ENCODE data around the gene CSNK2A1. TPM values are rescaled to one million over a fixed set of nuclear protein-coding genes. Genes with fewer than 3 reads are reported as not detected.

Gene CSNK2A1
- total RNA-seq, 1 donor from 2014 or later, result 207 TPM

DNA sequence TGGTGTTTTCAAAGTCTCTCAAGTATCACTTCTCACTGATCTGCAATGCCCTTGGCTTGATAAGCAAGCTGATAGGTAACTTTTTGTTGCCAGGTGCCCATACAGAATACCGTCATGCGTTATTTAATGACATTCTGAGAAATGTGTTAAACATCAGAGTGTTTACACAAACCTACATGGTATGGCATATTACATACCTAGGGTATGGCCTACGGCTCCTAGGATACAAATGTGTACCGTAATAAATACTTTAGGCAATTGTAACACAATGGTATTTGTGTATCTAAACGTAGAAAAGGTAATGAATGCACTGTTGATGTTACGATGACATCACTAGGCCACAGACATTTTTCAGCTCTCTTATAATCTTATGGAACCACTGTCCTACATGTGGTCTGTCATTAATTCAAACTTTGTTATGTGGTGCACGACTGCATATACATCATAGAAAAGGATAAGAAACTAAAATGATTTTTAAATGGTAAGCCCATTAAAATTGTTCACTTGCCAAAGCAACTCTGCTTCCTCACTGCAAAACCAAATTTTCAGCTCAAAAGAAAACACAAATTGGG is 35.7 kb downstream of the CSNK2A1 start:
- peaks cover 16% of the 10 kb centered on the region for H3K36me3 Mint-ChIP-seq (ENCODE audit: low read depth)
- DNase-seq (ENCODE audit: low read depth, low spot score), result no peak
- TF ChIP-seq, protein P1, sequence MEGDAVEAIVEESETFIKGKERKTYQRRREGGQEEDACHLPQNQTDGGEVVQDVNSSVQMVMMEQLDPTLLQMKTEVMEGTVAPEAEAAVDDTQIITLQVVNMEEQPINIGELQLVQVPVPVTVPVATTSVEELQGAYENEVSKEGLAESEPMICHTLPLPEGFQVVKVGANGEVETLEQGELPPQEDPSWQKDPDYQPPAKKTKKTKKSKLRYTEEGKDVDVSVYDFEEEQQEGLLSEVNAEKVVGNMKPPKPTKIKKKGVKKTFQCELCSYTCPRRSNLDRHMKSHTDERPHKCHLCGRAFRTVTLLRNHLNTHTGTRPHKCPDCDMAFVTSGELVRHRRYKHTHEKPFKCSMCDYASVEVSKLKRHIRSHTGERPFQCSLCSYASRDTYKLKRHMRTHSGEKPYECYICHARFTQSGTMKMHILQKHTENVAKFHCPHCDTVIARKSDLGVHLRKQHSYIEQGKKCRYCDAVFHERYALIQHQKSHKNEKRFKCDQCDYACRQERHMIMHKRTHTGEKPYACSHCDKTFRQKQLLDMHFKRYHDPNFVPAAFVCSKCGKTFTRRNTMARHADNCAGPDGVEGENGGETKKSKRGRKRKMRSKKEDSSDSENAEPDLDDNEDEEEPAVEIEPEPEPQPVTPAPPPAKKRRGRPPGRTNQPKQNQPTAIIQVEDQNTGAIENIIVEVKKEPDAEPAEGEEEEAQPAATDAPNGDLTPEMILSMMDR (conservative IDR thresholded peaks at IDR 0.05), result no peak
- peaks cover 4% of the 10 kb centered on the region for H3K4me1 Mint-ChIP-seq
- no peaks in the 10 kb centered on the region for H3K9me3 Mint-ChIP-seq
- no peaks in the 10 kb centered on the region for H3K27me3 Mint-ChIP-seq (ENCODE audit: low read depth)
- no peak overlapping the region for H3K27ac Mint-ChIP-seq (ENCODE audit: unreplicated experiment)
- no peak overlapping the region for H3K4me3 Mint-ChIP-seq

DNA sequence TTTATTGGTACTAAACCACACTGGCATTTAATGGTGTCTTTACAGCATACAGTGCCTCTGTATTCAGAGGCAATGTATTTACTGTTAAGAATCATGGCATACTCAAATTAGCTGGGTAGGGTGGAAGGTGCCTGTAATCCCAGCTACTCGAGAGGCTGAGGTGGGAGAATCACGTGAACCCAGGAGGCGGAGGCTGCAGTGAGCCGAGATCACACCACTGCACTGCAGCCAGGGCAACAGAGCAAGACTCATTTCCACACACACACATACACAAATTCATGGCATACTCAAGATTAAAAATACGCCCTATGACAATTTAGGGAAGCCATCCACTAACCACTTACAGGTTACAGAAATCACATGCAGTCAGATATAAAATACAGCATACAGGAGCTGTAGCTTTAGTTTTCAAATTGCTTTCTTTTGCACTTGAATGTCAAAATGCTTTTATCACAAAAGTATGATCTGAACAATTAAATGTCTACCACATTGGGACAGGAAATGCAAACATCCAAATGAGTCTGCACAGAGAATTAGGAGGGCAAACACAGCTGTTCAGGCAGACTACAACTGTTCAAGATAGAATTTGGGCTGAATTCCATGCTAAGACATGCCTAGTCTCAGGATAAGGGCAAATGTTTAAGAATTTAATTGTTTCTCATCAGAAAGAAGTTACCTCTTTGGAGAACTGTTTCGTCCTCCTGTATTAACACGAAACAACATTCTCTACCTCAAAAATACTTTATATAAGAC is 36.4 kb downstream of the CSNK2A1 start:
- H3K27ac Mint-ChIP-seq (ENCODE audit: unreplicated experiment), result no peak overlapping the region
- H3K36me3 Mint-ChIP-seq (ENCODE audit: low read depth), result peaks cover 18% of the 10 kb centered on the region
- TF ChIP-seq, protein P1 (conservative IDR thresholded peaks at IDR 0.05), result no peak
- H3K9me3 Mint-ChIP-seq, result no peaks in the 10 kb centered on the region
- no peak for DNase-seq (ENCODE audit: low read depth, low spot score)
- peaks cover 4% of the 10 kb centered on the region for H3K4me1 Mint-ChIP-seq
- H3K4me3 Mint-ChIP-seq, result no peak overlapping the region
- no peaks in the 10 kb centered on the region for H3K27me3 Mint-ChIP-seq (ENCODE audit: low read depth)

DNA sequence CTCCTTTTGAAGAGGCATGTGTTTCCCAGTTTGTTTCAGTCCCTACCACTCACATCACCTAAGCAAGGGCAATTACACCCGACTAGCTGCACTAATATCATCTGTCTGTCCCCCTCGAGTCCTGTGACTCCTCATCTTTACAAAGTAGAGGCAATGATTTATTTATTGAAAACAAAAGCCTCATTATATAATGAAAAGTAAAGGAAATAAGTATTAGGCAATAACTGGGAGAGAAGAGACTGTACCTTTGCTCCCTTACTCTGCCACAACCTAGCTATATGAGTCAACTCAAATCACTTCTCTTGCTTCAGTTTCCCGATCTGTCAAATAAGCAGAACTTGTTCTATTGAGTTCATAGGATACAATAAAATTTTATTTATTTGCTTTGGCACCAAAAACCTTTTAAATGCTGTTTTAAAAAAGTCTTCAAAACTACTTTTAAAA is 38.9 kb downstream of the CSNK2A1 start:
- no peak overlapping the region for H3K4me3 Mint-ChIP-seq
- no peaks in the 10 kb centered on the region for H3K4me1 Mint-ChIP-seq
- TF ChIP-seq, protein P1 (conservative IDR thresholded peaks at IDR 0.05), result no peak
- no peaks in the 10 kb centered on the region for H3K9me3 Mint-ChIP-seq
- no peak for DNase-seq (ENCODE audit: low read depth, low spot score)
- no peaks in the 10 kb centered on the region for H3K27me3 Mint-ChIP-seq (ENCODE audit: low read depth)
- H3K27ac Mint-ChIP-seq (ENCODE audit: unreplicated experiment), result no peak overlapping the region
- H3K36me3 Mint-ChIP-seq (ENCODE audit: low read depth), result peaks cover 21% of the 10 kb centered on the region

DNA sequence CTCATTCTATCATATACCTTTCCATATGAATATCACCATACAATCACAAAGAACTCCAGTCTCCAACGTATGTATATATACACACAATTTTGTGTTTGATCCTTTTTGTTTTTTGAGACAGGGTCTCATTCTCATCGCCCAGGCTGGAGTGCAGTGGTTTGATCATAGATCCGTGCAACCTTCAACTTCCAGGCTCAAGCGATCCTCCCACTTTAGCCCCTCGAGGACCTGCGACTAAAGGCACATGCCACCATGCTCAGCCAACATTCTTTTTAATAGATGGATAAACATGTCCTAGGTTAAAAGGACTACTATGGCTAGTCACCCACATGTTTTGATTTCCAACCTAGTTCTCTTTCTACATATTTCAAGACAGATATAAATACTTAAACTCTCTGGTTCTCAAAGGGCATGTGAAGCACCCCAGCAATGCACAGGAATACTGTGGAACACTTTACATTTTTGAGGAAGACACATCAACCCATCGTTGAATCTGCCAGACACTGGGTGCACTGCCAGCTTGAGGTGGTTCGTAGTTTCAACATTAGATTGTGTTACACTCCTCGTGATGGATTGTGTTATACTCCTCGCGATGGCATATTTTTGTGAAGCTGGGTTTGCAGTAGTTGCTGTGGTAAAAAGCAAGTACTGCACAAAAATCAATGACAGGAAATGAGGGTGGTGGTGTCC is 40.4 kb downstream of the CSNK2A1 start:
- Mint-ChIP-seq H3K36me3 (ENCODE audit: low read depth) (peaks cover 23% of the 10 kb centered on the region), H3K27me3 (ENCODE audit: low read depth) (no peaks in the 10 kb centered on the region), H3K9me3 (no peaks in the 10 kb centered on the region), H3K4me3 (no peak overlapping the region), H3K4me1 (no peaks in the 10 kb centered on the region), H3K27ac (ENCODE audit: unreplicated experiment) (no peak overlapping the region)
- TF ChIP-seq, protein P1 (conservative IDR thresholded peaks at IDR 0.05), result no peak
- no peak for DNase-seq (ENCODE audit: low read depth, low spot score)

DNA sequence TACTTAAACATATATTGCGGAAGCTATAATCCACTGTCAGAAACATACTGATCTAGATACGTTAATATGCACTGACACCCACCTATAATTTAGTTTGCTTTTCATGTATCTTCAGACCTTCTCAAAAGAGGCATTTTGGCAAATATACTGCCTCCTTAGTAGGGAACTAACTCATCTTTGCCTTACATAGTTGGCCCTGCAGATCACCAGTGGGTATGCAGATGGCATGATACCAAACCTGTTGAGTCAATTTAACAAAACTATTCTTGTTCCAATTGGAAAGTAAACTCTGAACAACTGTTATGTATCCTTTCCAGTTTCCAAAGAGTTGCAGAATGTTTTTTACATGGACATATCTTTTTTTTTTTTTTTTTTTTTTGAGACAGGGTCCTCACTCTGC is 45.6 kb downstream of the CSNK2A1 start:
- Mint-ChIP-seq H3K4me3 (no peak overlapping the region), H3K27me3 (ENCODE audit: low read depth) (no peaks in the 10 kb centered on the region), H3K9me3 (no peaks in the 10 kb centered on the region), H3K27ac (ENCODE audit: unreplicated experiment) (no peak overlapping the region), H3K4me1 (no peaks in the 10 kb centered on the region), H3K36me3 (ENCODE audit: low read depth) (peaks cover 8% of the 10 kb centered on the region)
- no peak for DNase-seq (ENCODE audit: low read depth, low spot score)
- TF ChIP-seq, protein P1 (conservative IDR thresholded peaks at IDR 0.05), result no peak

Measured in neural crest cell (in vitro differentiated cells).